Measurements from ENCODE around the gene PRICKLE3.
"Not testable (repeated sequence)": the region's sequence is repeated elsewhere in the genome, so short reads cannot be mapped to it uniquely, and the experiment has no call there.

PRICKLE3 gene

GRCh38 chrX:49177873-49178480 lies 8.2 kb downstream of the PRICKLE3 start:
- DNase-seq = no peak

- DNase-seq = no peak
Observed at GRCh38 chrX:49177338-49177833, 8.8 kb downstream of the PRICKLE3 start.

GRCh38 chrX:49176421-49177326 lies 9.5 kb downstream of the PRICKLE3 start:
- no peak for DNase-seq

GRCh38 chrX:49175435-49176274 lies 10.5 kb downstream of the PRICKLE3 start:
- DNase-seq = no peak

- DNase-seq = no peak
Observed at GRCh38 chrX:49174723-49175122, 11.4 kb downstream of the PRICKLE3 start.

DNA sequence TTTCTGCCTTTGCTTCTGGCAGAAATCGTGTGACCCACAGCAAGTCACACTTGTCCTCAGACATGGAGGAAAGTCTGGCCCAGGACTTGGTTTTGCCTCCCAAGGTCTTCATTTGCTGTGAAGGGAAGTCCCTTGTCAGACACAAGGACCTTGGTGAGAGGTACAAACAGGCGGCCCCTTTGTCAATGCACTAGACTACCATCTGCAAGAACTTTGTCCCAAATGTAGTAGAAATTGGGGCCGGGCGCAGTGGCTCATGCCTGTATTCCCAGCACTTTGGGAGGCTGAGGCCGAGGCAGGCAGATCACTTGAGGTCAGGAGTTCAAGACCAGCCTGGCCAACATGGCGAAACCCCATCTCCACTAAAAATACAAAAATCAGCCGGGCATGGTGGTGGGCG lies 12.6 kb downstream of the PRICKLE3 start:
- DNase-seq = not testable (repeated sequence)

GRCh38 chrX:49172280-49172780 lies 13.8 kb downstream of the PRICKLE3 start:
- peak; percentile 68 to 78 for DNase-seq

- DNase-seq = peak; percentile 40 to 60
Observed at GRCh38 chrX:49171752-49172279, 14.4 kb downstream of the PRICKLE3 start, which contains the start of gene PLP2. PLP2 (plus strand) TSS chrX:49171898; CDS start chrX:49172001, 103 bp downstream.

DNA sequence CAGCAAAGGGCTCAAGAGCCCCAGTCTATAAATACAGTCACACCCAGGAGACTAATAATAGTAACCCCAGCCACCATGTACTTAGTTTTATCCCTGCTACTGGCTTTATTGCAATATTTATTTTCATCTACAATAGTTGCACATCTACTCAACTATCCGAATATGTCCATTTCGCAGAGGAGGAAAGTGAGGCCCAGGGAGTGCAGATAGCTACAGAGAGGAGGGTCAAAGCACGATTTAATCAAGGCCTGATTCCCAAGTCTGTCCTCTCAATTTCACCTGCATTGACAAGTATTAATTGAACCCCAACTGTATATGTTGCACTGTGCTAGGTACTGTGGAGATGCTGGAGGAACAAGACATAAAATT lies 18.4 kb downstream of the PRICKLE3 start:
- DNase-seq = no peak

DNA sequence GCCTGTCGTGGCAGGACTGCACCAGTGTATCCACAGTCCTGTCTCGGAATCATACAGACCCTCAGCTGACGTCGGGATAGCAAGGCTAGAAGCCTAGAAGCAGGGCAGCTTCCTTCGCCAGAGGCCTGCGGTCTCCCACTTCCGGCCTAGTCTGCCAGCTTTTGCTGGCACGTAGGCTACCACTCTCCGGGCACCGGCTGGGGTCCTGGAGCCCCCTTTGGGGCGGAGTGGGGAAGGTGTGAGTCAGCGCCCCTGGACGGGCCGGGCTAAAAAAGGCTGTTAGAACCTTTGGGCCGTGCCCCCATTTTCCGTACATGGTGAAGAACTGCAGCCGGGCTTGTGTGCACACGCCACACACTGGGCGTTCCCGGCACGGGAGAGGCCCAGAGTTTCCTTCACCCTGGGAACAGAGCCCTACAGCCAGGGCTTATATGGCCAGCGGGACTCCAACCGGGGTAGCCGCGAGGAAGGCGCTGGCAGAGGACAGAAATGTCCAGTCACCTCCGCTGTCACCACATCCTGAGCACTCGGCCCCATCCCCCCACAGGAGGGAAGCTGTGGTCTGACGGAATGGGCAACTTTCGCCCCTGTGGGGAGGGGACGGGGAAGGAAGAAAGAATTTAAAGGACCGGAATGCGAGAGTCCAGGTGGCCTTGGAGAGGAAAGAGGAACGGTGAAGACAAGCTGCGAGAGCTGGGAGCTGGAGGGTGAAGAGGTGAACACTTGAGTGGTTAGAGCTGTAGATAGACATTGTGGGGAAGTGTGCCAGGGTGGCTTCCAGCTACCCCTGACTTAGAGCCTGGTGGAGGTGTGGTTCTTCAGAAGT lies 19.0 kb downstream of the PRICKLE3 start:
- DNase-seq = no peak

- DNase-seq = no peak
Observed at GRCh38 chrX:49165901-49166881, 20.0 kb downstream of the PRICKLE3 start.

GRCh38 chrX:49164589-49165360 lies 21.4 kb downstream of the PRICKLE3 start:
- DNase-seq = no peak

DNA sequence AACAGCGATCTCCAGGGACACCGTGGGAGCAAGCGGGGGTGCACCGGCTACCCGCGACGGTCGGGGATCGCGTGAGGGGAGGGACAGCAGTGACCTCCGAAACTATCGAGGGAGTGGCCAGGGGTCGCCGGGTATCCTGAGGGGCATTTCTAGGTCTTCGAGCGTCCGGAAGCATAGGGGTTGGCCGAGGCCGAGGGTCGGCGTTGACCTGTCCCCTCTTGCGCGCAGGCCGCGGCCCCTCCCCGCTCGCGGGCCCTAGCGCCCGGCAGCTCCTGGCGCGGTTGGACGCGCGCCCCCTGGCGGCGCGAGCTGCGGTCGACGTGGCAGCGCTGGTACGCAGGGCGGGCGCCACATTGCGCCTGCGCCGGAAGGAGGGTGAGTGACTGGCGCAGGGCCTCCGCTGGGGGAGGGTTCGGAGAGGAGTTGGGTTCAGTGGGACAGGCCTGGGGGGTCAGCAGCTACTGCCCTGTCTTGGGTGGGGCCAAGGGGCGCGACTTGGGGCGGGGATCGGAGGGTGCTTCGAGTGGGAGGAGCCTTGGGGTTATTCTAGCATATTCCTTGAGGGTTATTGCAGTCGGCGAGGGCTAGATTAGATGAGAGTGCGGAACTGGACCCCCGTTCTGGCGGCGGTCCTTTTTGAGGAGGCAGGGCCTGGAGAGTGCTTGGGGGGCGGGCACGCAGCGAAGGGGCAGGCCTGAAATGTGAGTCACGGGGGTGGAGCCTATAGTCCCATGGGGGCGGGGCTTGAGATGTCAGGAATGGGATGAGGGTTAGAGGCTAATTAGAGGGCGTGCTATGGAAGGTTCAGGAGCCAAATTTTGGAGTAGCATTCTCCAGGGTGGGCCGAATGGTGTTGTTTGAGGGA lies 22.4 kb downstream of the PRICKLE3 start:
- peak; percentile 74 to 75 for DNase-seq

DNA sequence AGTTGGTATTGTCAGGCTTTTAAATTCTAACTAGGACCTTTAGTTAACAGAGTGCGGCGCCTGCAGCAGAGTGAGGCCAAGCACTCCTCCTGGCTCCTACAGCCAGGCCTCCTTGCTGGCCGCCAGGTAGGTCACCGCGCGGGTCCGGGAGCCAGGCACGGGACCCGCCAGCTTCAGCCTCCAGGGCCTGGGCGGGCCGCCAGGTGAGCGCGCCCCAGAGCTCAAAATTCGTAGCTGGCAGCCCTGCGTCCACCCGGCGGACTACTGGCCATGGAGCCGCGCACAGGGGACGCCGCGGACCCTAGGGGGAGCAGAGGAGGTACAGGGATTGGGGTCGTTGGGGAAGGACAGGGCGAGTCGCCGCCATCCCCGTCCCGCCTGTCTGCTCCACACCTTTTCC lies 23.6 kb downstream of the PRICKLE3 start, which contains the start of gene MAGIX:
Gene MAGIX, plus strand, starts transcription at position 139 of the 400 bp plus-strand sequence. Its CDS starts 132 bp downstream, at position 271.
- no peak for DNase-seq

- DNase-seq = no peak
Observed at GRCh38 chrX:49161632-49162031, 24.5 kb downstream of the PRICKLE3 start.

- no peak for DNase-seq
Observed at GRCh38 chrX:49160908-49161307, 25.3 kb downstream of the PRICKLE3 start.

GRCh38 chrX:49157194-49157593 lies 29.0 kb downstream of the PRICKLE3 start:
- no peak for DNase-seq
